GM12872 (cell line): ENCODE data around the gene ADRA2C.

ENCODE experiments used
- TF ChIP-seq, protein P1 (sequence below): IDR thresholded peaks from 3 replicates; pipeline ENCODE4 v1.5.1; 2011; ENCODE audit warnings: low read depth, mild to moderate bottlenecking, low read length, moderate library complexity; ENCODE audit not compliant: insufficient read depth

ADRA2C gene

DNA sequence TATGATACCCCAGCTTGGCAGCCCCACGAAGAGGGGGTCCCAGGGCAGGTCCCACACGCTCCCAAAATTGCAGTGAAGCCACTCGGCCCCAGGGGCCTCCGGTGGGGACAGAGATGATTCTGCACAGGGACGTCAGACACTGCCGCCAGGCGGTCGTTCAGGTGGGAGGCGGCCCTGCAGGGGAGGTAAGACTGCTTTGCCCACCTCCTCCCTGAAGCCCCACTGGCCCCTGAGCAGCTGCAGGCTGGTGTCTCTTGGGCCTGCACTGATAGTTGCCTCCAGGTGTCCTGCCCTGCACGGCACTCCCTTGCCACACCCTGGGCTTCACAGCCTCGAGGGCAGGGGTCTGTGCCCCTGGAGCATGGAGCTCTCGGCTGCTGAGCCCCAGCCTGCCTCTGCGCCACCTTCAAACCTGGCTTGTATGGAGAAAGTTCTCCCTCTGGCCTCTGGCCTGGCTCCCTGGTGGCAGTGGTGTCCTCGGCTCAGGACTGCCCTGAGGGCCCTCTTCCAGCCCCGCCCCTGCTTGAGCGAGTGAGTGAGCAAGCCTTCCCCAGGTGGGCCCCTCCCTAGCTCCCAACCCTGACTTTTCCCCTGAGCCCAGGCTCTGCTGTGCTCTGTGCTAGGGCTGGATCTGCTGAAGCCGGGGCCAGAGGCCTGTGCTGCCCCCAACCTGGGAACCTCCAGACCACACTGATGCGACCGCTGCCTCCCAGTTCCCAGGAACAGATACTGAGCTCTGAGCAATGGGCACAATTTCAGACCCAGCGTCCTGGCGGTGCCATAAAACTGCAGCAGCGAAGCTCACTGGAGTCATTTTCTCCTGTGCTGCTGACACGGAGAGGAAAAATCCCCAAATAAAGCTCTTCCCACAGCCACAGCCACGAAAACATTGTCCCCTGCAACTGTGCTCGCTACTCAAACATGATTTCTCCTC lies 16.1 kb downstream of the ADRA2C start:
- TF ChIP-seq, protein P1, sequence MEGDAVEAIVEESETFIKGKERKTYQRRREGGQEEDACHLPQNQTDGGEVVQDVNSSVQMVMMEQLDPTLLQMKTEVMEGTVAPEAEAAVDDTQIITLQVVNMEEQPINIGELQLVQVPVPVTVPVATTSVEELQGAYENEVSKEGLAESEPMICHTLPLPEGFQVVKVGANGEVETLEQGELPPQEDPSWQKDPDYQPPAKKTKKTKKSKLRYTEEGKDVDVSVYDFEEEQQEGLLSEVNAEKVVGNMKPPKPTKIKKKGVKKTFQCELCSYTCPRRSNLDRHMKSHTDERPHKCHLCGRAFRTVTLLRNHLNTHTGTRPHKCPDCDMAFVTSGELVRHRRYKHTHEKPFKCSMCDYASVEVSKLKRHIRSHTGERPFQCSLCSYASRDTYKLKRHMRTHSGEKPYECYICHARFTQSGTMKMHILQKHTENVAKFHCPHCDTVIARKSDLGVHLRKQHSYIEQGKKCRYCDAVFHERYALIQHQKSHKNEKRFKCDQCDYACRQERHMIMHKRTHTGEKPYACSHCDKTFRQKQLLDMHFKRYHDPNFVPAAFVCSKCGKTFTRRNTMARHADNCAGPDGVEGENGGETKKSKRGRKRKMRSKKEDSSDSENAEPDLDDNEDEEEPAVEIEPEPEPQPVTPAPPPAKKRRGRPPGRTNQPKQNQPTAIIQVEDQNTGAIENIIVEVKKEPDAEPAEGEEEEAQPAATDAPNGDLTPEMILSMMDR = no peak

DNA sequence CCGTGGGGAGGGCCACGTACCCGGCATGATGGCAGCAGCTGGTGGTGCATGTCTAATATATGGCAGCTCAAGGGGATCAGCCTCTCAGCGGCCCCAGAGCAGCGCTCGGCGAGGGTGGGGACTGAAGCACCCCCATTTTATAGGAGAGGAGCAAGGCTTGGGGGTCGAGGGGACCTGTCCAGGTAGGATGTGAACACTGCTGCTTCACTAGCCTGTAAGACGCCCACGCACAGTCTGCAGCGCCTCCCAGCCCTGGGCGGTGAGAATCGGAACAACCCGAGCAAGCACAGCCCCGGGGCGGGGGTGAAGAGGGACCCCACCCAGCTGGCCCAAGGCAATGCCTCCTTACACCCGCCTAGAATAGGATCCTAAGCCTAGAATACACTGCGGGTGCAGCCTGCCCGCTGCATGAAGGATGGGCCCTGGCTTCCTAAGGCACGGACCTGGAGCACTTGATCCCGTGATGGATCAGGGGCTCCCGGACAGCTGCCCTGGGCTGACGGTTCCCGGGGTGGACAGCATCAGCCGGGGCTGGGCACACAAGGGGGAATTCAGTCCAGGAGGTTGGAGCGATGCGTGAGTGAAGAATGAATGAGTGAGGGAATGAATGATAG lies 17.6 kb downstream of the ADRA2C start:
- TF ChIP-seq, protein P1 = peak; percentile 34

DNA sequence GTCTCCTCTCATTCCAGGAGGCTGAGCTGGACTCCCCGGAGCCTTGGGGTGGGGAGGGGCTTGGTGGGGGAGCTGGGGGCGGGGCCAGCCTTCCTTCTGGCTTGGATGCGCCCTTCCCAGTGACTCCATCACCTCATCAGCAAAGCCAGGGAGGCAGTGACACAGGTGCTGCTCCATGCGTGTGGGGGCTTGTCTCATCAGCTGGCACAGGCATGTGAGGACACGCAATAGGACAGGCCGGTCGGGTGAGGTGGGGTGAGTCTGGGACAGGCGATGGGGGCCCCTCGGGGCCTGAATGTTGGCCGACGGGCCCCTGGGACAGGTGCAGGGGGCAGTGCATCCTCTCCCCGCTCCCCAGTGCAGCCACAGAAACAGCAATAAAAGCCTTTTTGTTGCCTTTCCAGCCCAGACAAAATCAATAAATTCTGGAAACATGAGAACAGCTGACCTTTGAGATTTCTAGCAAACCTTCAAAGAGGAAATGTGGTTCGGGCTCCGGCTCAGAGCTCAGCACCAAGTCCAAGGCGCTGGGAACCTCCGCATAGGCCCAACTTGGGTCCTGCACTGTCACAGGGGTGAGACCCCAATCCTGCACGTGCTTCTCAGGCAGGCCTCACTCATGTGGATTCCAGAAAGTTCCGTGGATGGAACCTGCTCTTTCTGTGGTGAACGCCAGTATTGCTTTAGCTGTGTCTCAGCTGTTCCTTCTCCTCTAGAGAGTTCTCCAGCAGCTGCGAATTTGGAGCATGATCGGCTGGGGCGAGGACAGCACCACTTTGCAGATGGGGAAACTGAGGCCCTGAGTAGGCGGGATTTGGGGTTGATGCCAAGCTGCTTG lies 18.5 kb downstream of the ADRA2C start:
- TF ChIP-seq, protein P1 = no peak

DNA sequence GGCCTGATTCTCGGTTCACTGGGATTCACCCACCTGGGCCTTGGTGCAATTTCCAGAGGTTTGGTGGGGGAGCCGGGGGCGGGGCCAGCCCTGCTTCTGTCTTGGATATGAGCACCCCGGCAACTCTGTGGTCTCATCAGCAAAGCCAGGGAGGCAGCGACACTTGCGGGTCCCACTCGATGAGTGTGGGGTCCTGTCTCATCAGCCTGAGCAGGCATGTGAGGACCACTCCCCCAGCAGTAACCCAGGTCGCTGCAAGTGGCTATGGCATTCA lies 19.0 kb downstream of the ADRA2C start:
- TF ChIP-seq, protein P1 = no peak

DNA sequence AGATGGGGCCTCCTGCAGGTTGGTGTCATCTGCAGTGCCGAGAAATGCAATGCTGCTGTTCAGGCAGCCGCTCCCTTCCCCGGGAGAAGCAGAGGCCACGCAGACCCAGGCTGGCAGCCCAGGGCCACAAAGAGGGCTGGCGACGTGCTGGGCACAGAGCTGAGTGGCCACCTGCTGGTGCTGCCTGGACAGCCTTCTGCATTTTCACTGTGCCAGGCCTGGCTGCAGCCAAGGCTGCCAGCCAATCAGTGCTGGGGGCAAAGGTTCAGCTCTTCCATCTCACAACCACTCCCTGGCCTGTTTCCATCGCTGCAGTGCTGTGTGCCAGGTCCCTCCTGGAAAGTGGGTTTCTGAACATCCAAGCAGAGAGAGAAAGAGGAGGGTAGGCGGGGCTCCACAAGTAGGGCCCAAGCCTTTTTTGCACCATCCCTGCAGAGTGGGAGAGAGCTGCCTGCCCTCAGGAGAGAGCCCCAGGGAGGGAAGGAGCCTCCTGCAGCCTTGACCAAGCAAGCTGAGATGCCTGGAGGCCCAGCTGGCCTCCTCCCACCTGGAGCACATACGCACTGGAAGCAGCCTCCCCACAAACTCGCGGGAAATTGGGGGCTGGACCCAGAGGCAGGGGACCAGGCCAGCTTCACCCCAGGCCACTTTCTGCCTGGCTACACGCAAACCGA lies 20.1 kb downstream of the ADRA2C start:
- TF ChIP-seq, protein P1 = no peak

DNA sequence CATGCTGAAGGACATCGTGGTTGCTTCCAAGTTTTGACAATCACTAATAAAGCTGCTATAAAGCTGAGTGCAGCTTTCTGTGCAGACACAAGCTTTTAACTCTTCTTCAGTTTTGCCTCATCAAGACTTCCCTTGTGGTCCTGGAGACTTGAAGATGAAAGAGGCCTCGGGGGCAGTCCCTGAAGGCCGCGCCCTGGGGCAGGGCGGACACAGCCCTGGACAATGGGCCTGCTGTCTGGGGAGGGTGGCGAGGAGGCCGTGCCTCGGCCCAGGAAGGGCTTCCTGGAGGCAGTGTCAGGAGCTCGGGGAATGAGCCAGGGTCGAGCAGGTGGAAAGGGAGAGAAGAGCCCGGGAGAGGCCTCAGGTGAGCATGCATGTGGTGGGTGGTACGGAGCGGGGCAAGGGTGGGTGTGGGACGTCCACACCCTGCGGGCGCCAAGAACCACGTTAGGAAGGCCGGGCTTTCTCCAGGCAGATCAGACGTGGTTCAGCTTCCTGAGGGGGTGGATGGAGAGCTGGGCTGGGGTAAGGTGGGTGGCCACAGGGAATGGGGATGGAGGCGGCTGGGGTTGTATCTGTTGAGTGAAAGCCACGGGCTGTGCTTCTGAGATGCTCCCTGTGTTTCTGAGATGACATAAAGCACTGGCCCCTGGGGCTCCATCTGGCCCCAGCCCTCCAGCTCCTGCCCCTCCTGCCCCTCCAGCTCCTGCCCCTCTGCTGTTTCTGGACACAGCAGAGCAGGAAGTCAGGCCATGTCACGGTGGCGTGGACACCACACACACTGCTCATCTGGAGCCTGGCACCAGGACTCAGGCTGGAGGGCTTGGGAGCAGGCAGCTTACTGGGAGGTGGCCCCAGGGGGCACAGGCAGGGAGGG lies 21.5 kb downstream of the ADRA2C start:
- TF ChIP-seq, protein P1 = no peak
